Activated effector memory CD4-positive, alpha-beta T cell treated with anti-CD3 and anti-CD28 coated beads, Interleukin-2, amount 50 U/mL, for 16 hours (primary cell): ENCODE measurements around the gene PPM1N.

ENCODE experiments used
- DNase-seq: peaks from one replicate; pipeline ENCODE4 v3.0.0-alpha.2; 2020

Gene PPM1N

GRCh38 chr19:45542234-45542668, 44.0 kb downstream of the PPM1N start:
- no peak for DNase-seq

- DNase-seq = no peak
These were observed 49.0 kb downstream of the PPM1N start for GRCh38 chr19:45547211-45547770.

GRCh38 chr19:45547965-45548609, 49.8 kb downstream of the PPM1N start:
- no peak for DNase-seq
